Parathyroid adenoma (tissue), 2 donors: ENCODE data around the gene FBXL13.
"Not testable (repeated sequence)": the region's sequence is repeated elsewhere in the genome, so short reads cannot be mapped to it uniquely, and the experiment has no call there.

ENCODE experiments used
- H2AFZ ChIP-seq: fragments of 300-600 bp; sonication (generic); one replicate; pipeline ENCODE4 v1.7.0; 2017; ENCODE audit warnings: antibody characterized with exemption, mild to moderate bottlenecking
- H3K27ac ChIP-seq: fragments of 300-600 bp; sonication (generic); one replicate; pipeline ENCODE4 v1.7.0; 2017
- H3K27me3 ChIP-seq: fragments of 300-600 bp; sonication (generic); one replicate; pipeline ENCODE4 v1.7.0; 2017; ENCODE audit warnings: low read length; ENCODE audit not compliant: control insufficient read depth, insufficient read depth
- H3K36me3 ChIP-seq: fragments of 300-600 bp; sonication (generic); one replicate; pipeline ENCODE4 v1.7.0; 2017; ENCODE audit warnings: low read length; ENCODE audit not compliant: control insufficient read depth, insufficient read depth
- H3K4me1 ChIP-seq: fragments of 300-600 bp; sonication (generic); one replicate; pipeline ENCODE4 v1.7.0; 2017; ENCODE audit warnings: control low read depth
- H3K4me2 ChIP-seq: fragments of 300-600 bp; sonication (generic); one replicate; pipeline ENCODE4 v1.7.0; 2017; ENCODE audit warnings: low read length
- H3K4me3 ChIP-seq: fragments of 300-600 bp; sonication (generic); one replicate; pipeline ENCODE4 v1.7.0; 2017; ENCODE audit warnings: low read depth, low read length
- H3K79me2 ChIP-seq: fragments of 300-600 bp; sonication (generic); one replicate; pipeline ENCODE4 v1.7.0; 2017; ENCODE audit warnings: control low read depth
- H3K9ac ChIP-seq: fragments of 300-600 bp; sonication (generic); one replicate; pipeline ENCODE4 v1.7.0; 2017; ENCODE audit warnings: mild to moderate bottlenecking
- H3K9me3 ChIP-seq: fragments of 300-600 bp; sonication (generic); one replicate; pipeline ENCODE4 v1.7.0; 2017; ENCODE audit warnings: low read length; ENCODE audit not compliant: control insufficient read depth
- TF ChIP-seq, protein P1 (sequence below): fragments of 300-600 bp; sonication (generic); IDR thresholded peaks from one replicate; pipeline ENCODE4 v1.7.0; 2017; ENCODE audit warnings: antibody characterized with exemption, mild to moderate bottlenecking
- donor health status: primary hyperparathyroidism.

The FBXL13 gene

DNA sequence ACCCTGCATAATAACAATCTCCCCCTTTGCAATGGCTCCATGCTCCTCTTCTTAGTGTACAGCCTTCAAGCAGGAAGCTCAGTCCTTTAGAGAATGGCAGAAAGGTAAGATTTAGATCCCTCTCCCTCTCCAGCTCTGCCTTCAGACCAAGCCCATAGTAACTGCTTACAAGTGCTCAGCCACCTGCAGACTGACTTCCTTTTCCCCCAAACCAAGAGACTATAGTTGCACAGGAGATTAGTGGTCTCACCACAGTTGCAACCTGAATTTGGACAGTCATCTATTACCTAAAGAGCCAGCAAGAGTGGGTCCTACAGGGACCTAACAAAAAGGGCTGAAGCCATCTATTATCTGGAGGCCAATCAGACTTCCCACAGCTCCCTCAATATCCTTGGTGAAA, 16.5 kb downstream of the FBXL13 start:
- Histone ChIP-seq H3K27ac (no peak overlapping the region), H3K9ac (no peak overlapping the region)
- TF ChIP-seq, protein P1, sequence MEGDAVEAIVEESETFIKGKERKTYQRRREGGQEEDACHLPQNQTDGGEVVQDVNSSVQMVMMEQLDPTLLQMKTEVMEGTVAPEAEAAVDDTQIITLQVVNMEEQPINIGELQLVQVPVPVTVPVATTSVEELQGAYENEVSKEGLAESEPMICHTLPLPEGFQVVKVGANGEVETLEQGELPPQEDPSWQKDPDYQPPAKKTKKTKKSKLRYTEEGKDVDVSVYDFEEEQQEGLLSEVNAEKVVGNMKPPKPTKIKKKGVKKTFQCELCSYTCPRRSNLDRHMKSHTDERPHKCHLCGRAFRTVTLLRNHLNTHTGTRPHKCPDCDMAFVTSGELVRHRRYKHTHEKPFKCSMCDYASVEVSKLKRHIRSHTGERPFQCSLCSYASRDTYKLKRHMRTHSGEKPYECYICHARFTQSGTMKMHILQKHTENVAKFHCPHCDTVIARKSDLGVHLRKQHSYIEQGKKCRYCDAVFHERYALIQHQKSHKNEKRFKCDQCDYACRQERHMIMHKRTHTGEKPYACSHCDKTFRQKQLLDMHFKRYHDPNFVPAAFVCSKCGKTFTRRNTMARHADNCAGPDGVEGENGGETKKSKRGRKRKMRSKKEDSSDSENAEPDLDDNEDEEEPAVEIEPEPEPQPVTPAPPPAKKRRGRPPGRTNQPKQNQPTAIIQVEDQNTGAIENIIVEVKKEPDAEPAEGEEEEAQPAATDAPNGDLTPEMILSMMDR = no peak

GRCh38 chr7:103056006-103056405, 18.6 kb downstream of the FBXL13 start:
- H3K27ac ChIP-seq, H2AFZ ChIP-seq, H3K36me3 ChIP-seq, H3K79me2 ChIP-seq, H3K4me2 ChIP-seq, H3K27me3 ChIP-seq, H3K9ac ChIP-seq, H3K9me3 ChIP-seq, H3K4me1 ChIP-seq, H3K4me3 ChIP-seq: not testable (repeated sequence)

More for the DNA sequence above, 16.5 kb downstream of the FBXL13 start:
- Histone ChIP-seq H3K9me3 (no peaks in the 10 kb centered on the region), H3K4me2 (no peak overlapping the region), H3K4me1 (no peaks in the 10 kb centered on the region), H3K79me2 (no peaks in the 10 kb centered on the region), H3K36me3 (no peaks in the 10 kb centered on the region), H2AFZ (no peak overlapping the region), H3K27me3 (no peaks in the 10 kb centered on the region), H3K4me3 (no peak overlapping the region)

GRCh38 chr7:103051519-103051918, 23.1 kb downstream of the FBXL13 start:
- TF ChIP-seq, protein P1 = no peak

GRCh38 chr7:103048833-103049232, 25.8 kb downstream of the FBXL13 start:
- H3K9ac ChIP-seq = no peak overlapping the region
- H3K4me3 ChIP-seq = no peak overlapping the region
- TF ChIP-seq, protein P1 = no peak
- H3K27me3 ChIP-seq = no peaks in the 10 kb centered on the region
- H2AFZ ChIP-seq = no peak overlapping the region
- no peak overlapping the region for H3K27ac ChIP-seq
- no peaks in the 10 kb centered on the region for H3K9me3 ChIP-seq
- H3K79me2 ChIP-seq = no peaks in the 10 kb centered on the region
- H3K4me2 ChIP-seq = no peak overlapping the region
- H3K4me1 ChIP-seq = no peaks in the 10 kb centered on the region
- H3K36me3 ChIP-seq = no peaks in the 10 kb centered on the region

More at GRCh38 chr7:103051519-103051918, 23.1 kb downstream of the FBXL13 start:
- Histone ChIP-seq H2AFZ (no peak overlapping the region), H3K4me2 (no peak overlapping the region), H3K79me2 (no peaks in the 10 kb centered on the region), H3K27ac (no peak overlapping the region), H3K4me3 (no peak overlapping the region), H3K4me1 (no peaks in the 10 kb centered on the region), H3K36me3 (no peaks in the 10 kb centered on the region), H3K9me3 (no peaks in the 10 kb centered on the region), H3K27me3 (no peaks in the 10 kb centered on the region), H3K9ac (no peak overlapping the region)

GRCh38 chr7:103041815-103042214, 32.8 kb downstream of the FBXL13 start:
- H3K79me2 ChIP-seq, H3K4me2 ChIP-seq, H3K27me3 ChIP-seq, H3K4me3 ChIP-seq, H3K9ac ChIP-seq, H3K36me3 ChIP-seq, H3K9me3 ChIP-seq, H3K27ac ChIP-seq, H3K4me1 ChIP-seq, H2AFZ ChIP-seq: not testable (repeated sequence)

DNA sequence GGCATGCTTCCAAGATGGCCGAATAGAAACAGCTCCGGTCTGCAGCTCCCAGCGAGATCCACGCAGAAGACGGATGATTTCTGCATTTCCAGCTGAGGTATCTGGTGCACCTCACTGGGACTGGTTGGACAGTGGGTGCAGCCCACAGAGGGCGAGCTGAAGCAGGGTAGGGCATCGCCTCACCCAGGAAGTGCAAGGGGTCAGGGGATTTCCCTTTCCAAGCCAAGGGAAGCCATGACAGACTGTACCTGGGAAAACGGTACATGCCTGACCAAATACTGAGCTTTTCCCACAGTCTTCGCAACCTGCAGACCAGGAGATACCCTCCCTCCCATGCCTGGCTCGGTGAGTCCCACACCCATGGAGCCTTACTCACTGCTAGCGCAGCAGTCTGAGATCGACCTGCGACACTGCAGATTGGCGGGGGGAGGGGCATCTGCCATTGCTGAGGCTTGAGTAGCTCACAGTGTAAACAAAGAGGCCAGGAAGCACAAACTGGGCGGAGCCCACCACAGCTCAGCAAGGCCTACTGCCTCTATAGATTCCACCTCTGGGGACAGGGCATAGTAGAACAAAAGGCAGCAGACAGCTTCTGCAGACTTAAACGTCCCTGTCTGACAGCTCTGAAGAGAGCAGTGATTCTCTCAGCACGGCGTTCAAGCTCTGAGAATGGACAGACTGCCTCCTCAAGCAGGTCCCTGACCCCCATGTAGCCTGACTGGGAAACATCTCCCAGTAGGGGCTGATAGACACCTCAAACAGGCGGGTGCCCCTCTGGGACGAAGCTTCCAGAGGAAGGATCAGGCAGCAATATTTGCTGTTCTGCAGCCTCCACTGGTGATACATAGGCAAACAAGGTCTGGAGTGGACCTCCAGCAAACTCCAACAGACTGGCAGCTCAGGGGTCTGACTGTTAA, 36.5 kb downstream of the FBXL13 start:
- not testable (repeated sequence) for H3K4me2 ChIP-seq, H3K27ac ChIP-seq, H2AFZ ChIP-seq, H3K4me1 ChIP-seq, H3K36me3 ChIP-seq, H3K9me3 ChIP-seq, H3K79me2 ChIP-seq, H3K4me3 ChIP-seq, H3K9ac ChIP-seq, H3K27me3 ChIP-seq
